Suppressor macrophage treated with lipopolysaccharide for 4 hours (primary cell): Measurements from ENCODE around the gene STK10.
A peak's percentile ranks its signal among the peaks of the same experiment; 100 is the strongest.
"Not testable (repeated sequence)": the region's sequence is repeated elsewhere in the genome, so short reads cannot be mapped to it uniquely, and the experiment has no call there.

Source experiments
- DNase-seq: peaks from one replicate; pipeline ENCODE4 v3.0.0-alpha.2; 2020

The STK10 gene

DNA sequence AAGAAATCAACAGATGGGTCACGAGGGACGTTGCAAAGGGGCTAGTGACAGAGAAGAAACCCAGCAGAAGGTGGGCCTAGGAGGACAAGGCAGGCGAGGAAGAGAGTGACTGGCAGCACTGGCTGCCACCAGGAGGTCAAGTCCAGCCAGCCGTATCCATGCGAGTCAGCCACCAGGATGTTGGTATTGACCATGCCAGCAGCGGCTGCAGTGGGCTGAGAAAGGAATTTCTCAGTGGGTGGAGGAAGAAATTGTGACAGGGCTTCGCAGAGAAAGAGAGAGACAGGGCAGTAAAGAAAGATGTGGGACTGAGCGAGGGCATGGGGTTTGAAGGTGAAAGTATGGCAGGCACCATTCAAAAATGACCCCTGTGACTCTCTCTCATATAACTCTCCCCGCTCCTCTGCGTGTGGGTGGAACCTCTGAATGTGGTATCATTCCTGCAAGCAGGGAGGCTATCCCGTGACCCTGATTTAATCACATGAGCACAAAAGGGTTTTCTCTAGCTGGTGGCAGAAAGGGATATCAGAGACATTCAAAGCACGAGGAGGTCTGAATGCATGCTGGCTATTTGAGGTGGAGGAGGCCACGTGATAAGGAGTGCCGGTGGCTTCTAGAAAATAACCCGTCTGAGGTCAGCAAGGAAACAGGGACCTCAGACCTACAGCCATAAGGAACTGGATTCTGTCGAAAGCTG is 136.2 kb downstream of the STK10 start:
- DNase-seq = no peak

DNA sequence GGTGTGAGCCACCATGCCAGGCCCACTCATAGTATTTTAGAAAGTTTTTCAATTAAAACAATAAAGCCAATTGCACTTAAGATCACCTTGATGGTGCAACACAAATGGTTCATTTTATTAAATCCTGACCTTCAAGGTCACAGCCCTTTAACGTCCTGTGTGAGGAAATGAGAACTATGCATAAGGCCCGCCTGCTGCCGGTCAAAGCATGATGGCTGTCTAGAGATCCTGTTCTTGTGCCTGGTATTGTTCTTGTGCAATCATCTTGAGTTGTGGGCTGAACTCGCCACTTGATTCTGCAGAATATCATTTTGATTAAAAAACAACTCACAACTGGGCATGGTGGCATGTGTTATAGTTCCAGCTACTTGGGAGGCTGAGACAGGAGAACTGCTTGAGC is 137.9 kb downstream of the STK10 start:
- no peak for DNase-seq

DNA sequence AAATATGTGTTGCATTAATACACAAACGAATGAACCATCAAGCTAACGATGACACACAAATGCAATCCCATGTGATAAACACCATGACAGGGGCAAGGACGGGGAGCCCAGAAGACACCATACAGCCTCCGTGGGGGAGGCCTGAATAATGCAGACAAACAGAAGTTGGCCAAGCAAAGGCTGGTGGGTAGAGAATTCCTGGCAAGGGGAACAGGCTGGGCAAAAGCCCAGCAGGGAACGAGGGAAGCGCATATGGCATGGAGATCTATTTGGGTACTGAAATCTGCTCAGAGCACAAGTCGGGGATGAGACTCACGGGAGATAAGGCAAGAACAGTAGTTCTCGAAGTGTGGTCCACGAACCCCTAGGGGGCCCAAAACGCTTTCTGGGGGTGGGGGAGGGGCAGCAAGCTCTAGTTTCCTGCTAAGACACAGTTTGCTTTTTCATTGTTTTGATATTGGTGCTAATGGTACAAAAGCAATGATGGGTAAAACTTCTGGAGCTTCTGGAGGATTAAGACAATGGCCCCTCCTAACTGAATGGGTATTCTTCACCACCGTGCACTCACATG is 138.7 kb downstream of the STK10 start:
- DNase-seq = no peak

DNA sequence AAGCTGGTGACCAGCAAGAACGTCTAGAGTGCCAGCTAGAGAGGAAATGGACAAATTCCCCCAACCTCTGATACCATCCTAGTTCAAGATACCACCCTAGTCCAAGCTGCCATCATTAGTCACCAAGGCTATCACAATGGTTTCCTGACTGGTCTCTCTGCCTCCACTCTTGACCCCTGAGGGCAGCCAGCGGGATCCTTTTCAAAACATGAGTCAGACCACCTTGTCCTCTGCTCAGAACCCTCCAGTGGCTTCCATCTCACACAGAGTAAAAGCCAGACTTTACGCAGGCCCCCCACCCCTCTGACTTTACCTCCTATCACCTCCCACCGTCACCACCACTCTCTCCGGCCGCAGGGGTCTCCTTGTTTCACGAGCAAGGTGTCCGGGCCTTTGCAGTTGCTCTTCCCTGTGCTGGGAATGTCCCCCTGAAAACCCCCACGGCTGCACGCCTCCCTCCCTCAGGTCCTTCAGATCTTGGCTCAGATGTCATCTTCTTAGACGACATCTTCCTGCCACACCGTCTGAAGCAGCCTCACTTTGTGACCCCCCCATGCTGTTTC is 139.4 kb downstream of the STK10 start:
- DNase-seq = no peak

DNA sequence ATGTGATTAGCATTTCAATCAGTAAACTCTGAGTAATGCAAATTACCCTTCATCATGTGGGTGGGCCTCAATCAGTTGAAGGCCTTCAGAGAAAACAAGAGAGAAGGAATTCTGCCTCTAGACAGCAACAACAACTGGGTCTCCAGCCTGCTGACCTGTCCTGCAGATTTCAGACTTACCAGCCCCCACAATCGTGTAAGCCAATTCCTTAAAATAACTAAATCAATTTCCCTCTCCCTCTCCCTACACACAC is 139.9 kb downstream of the STK10 start:
- DNase-seq = no peak

DNA sequence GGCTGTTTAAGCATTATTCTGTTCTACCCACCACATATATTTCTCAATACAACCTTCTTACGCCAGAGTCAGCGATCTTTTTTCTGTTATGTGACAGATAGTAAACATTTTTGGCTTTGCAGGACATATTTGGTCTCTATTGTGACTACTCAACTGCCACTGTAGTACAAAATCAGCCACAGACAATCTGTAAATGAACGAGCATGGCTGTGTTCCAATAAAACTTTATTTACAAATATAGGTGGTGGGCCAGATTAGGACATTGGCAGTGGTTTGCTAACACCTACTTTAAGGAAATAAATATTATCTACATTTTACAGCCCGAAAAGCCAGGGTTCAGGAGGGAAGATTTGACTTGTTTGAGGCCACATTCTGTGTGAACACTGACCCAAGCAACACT is 141.4 kb downstream of the STK10 start:
- no peak for DNase-seq

DNA sequence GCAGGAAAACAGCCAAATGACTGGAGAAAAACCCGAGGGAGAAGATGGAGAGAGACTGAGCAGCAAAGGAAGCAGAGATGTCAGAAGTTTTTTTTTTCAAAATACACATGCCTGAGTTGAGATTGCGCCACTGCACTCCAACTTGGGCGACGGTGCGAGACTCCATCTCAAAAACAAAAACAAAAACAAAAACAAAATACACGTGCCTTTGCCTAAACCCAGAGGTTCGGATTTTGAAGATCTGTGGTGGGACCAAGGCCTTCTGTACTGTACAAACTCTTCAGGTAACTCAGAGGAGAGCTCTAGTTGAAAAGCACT is 142.8 kb downstream of the STK10 start:
- DNase-seq = no peak

DNA sequence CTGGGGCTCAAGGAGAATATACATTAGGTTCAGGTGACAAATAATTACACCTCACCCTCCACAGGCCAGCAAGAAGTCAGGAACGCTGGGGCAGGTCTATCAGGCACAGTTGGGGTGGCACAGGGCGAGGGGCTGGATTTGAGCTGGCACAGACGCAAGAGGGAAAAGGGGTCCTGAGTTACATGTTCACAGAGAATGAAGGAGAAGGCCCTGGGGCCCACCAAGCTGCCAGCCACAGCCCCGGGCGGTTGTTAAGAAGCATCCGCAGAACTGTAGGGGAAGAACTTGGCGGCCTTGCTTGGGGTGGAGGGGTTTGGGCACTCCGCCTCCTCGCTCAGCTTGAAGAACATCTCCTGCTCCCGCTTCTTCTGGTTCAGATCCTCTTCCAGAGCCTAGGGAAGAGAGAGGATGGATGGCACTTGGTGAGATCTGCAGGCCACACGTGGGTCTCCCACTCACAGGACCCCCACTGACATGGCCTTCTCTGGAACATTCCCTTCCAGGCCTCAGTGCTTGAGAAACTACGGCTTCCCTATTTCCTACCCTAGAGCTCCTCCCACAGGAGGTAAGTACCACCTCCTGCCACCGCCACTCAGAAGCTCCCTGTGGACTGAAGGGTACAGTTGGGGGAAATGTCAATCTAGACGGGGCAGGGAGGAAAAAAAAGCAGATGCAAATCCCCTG is 143.3 kb downstream of the STK10 start:
- no peak for DNase-seq

DNA sequence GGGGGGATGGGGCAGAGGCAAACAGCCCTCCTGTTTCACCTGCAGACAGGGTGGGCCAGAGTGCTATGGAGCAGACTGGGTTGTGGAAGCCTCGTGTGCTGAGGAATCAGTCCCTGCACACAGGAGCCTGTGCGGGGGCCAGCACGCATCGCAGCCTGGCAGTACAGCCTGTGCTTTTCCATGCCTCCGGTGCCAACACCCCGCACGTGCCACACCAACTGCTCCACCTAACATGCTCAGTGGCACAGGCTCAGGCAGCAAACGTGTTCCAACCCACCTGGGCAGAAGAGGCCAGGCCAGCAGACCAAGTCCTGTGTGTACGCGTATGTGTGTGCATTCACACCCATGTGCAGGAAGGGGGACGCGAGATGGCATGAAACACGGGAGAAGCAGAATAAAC is 144.2 kb downstream of the STK10 start:
- DNase-seq = no peak

DNA sequence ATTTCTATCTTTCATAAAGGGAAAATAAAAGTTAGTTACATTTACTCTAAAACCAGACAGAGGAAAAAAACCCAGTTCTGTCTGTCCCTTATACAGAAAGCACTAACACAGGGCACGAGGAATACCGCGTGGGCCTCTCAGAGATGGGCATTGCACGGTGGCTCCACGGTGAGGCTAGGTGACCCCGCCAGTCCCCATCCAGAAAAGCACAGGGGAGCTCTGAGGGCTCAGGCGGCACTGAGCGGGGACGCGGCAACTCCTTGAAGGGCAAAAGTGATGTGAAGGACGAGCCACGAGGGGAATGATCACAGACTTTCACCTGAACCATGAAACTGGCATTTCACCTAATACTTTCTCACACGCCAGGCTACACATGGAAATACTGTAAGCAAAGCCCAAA is 145.8 kb downstream of the STK10 start:
- no peak for DNase-seq

DNA sequence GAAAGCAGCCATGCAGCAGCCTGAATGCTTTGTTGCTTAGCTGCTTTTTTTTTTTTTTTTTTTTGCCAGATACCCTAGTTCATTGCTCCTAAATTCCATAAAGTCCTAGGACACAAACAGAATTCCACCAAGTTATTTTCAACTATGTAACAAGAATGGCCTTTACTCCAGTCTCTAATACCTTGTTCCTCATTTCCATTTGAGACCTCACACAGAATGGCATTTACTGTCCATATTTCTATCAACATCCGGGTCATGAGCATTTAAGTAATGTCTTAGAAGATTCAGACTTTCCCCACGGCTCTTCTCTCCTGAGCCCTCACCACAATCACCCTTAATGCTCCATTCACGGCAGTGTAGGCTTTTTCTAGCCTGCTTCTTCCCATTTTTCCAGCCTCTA is 149.9 kb downstream of the STK10 start:
- DNase-seq = no peak

DNA sequence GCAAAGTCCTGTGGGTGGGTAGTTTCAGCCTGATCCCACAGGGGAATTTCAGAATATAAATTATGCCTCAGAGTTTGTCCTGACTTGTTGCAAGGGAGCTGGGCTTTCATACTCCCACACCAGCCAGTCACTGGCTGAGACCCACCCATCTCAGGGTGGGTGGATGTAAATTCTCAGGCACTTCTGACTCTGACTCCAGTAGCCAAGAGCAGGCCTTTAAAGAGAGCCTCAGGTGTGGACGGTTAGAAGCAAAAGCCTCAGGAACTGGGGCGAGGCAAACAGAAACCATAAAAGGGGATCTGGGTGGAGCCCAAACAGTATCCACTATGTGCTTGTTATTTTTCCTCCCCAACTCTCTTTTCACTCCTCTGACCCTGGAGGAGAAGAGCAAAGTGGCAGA is 153.0 kb downstream of the STK10 start:
- DNase-seq = peak; percentile 41

DNA sequence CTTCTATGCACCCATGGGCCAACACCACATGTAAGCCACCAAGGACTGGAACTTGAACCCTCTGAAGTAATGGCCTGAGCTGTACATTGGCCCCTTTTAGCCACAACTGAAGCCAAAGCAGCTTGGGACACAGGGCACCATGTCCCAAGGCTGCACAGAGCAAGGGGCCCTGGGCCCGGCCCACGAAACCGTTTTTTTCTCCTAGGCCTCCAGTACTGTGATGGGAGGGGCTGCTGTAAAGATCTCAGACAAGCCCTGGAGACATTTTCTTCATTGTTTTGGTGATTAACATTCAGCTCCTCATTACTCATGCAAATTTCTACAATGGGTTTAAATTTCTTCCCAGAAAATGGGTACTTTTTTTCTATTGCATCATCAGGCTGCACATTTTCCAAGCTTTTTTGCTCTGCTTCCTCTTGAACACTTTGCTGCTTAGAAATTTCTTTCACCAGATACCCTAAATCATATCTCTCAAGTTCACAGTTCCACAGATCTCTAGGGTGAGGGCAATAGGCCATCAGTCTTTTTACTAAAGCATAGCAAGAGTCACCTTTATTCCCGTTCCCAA is 156.0 kb downstream of the STK10 start:
- no peak for DNase-seq

DNA sequence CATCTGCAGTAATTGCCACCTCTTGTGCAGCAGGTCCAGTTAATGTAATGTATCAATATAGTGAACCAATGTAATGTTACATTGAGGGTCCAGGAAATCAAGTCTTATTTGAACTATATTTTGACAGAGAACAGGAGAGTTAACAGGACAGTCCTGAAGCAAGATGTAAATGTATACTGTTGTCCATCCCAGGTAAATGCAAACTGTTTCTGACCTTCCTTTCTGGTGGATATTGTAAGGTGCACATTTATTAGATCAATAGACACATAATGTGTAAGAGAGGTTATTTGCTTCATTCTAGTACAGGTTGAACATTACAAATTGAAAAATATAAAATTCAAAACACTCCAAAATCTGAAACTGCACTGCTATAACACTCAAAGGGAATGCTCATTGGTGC is 158.1 kb downstream of the STK10 start:
- DNase-seq = no peak

DNA sequence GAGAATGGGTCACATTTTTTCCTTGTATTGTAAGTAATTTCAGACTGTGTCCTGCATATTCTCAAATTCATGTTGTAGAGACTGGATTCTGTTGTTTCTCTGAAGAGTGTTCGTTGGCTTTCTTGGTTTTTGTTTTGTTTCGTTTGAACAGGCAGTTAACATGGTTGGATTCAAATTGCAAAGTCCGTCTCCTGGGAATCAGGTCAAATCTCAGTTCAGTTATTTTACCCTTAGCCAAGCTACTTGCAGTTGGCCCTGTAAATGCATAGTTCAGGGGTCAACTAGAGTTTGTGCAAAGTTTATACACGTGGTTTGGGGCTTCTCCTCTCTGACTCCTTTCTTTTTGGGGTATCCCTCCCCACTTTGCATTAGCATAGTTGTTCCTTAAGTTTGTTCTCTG is 159.9 kb downstream of the STK10 start:
- DNase-seq = no peak

DNA sequence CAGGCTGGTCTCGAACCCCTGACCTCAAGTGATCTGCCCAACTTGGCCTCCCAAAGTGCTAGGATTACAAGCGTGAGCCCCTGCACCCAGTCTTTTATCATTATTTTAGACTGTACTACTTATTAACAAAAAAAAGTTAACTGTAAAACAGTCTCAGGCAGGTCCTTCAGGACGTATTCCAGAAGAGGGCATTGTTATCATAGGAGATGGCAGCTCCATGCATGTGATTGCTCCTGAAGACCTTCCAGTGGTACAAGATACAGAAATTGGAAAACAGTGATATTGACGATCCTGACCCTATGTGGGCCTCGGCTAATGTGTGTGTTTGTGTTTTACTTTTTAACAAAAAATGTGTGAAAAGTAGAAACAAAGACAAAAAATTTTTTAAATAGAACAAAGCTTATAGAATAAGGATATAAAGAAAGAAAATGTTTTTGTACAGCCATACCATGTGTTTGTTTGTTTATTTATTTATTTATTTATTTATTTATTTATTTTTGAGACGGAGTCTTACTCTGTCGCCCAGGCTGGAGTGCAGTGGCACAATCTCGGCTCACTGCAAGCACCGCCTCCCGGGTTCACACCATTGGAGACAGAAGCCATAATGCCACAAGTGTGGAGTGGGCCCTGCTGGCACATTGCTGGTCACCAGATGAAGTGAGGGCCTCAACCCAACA is 167.8 kb downstream of the STK10 start:
- not testable (repeated sequence) for DNase-seq

DNA sequence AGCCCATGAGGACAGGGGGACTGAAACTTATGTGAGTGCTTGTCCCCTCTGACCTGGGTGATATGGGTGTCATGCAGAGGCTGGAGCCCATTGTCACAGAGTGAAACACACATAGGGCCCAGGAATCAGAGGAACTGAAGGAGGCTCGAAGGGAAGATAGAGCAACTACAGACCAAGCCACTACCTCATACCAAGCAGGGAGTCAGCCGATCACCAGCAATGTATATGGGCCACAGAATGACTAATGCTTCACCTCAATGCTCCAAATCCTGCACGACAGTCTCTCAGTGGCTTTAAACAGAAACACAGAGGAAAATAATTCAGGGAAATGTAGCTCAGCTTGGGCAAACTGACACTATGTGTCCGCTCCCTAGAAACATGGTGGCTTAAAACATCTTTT is 172.7 kb downstream of the STK10 start:
- DNase-seq = no peak

DNA sequence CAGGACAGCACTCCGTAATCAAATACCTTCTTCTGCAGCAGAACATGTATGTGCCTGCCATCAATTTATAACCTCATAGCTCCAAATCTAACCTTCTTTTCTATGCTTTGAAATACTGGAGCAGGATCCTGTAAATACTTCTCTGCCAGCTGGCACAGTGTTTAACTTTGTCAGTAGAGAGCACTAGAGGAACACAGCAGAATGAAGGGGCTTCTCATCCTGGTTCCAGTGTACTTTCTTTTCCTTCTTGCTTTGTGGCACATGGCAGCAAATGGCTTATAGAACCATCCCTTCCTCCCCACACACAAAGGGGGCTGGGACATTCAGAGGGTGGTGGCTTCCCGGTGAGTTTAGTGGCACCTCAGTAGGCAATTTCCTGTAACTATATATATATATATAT is 177.7 kb downstream of the STK10 start:
- DNase-seq = no peak

DNA sequence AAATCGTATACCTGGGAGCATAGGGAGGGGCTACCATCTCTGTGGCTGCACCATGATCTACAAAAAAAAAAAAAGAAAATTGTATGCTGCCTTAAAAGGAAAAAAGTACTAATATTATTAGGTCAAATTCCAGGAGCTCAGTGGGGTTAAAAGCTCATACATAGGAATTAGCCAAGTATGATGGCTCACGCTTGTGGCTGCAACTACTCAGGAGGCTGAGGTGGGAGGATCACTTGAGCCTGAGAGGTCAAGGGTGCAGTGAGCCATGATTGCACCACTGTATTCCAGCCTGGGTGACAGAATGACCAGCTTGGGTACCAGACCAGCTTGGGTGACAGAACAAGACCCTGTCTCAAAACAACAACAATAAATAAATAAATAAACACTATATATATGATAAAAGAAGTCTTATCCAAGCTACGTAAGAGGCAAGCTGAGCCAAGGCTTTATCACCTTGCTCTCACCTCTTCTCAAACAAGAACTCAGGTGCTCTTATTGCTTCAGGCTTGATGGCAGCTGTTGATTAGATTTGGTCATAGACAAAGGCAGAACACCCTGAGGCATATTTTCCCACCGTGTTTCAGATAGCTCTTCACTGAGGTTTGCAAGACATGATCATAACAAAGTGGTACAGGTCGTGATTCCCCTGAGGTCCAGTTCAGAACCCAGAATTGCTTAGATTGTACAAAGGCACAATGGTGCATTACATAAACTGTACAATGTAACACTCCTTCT is 178.3 kb downstream of the STK10 start:
- DNase-seq = no peak

DNA sequence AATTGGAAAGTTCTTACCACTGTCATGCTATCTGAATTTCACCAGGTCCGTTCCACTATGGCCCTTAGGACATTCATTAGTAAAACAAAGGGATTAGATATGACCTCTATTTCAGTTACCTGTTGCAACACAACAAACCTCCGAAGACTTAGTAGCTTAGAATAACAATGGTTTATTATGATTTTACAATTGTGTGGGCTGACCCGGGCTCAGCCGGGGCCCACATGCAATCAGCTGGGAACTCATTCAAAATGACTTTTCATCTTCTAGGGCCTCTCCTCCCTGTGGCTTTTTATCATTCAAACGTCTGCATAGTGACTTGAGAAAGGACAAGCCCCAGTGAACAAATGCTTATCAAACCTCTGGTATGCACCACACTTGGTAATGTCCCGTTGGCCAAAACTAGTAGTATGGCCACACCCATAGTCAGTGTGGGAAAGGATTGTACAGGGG is 179.3 kb downstream of the STK10 start:
- no peak for DNase-seq

DNA sequence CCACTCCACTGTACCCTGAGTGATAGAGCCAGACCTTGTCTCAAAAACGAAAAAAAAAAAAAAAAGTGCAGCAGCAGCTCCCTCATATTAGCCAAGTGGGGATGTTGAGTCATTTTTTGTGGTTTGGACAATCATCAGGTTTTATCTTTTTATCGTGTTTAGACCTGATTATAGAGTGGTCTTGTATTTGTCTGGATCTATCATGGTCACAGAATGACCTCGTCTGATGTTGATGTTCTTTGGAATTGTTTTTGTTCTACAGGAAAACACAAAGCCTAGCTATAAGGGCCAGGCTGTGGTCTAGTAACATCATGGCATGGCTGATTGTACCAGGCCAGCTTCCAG is 179.9 kb downstream of the STK10 start:
- no peak for DNase-seq

DNA sequence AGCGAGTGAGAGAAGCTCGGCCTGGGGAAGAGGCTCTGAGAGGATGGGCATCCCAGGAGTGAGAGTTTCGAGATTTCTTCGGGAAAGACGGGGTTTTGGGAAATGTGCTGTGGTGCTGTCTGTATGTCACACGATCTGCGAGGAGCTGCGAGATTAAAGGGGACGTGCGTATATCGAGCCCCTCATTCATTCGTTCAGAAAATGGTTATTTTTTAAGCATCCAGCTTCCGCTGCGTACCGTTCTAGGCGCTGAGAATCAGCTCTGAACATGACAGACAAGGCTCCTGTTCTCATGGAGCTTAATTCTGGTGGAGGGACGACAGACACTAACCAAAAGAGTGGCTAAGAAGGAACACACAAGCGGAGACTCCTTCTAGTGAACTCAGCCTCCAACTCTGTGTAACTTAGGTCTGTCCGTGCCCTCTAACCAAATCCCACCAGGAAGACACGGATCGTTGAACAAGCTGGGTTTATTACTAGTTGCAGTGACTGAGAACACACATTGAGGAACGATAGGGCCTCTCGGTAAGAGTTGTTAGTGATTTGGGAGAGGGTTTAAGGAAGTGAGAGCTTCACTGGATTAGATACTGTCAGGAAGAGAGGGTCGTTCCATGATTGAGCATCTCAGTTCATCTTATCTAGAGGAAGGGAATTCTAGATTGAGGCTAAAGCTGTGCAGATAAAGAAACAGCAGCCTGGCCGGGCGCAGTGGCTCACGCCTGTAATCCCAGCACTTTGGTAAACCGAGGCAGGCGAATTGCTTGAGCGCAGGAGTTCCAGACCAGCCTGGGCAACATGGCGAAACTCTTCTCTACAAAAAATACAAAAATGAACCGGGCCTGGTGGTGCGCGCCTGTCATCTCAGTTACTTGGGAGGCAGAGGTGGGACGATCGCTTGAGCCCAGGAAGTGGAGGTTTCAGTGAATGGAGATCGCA is 180.6 kb downstream of the STK10 start:
- DNase-seq = peak; percentile 39
